SK-N-SH (cell line): ENCODE results near the gene EMP2. TPM values are rescaled to one million over a fixed set of nuclear protein-coding genes. Genes with fewer than 3 reads are reported as not detected.

Experiments
- CTCF ChIA-PET: fragments of 300-600, 350-600 bp; formaldehyde crosslinking; extraction: SDS; loops from one replicate; lab custom pipeline; 2021; lab: Yijun Ruan, JAX
- POLR2A ChIA-PET: fragments of 350-600 bp; sonication (Branson Sonifier 250); formaldehyde crosslinking; extraction: SDS; loops from one replicate; lab custom pipeline; 2020; ENCODE audit warnings: antibody characterized with exemption, inconsistent platforms; lab: Yijun Ruan, JAX
- DNase-seq: peaks from one replicate; pipeline ENCODE4 v3.0.0; 2012
- H2AFZ ChIP-seq: fragments of 200-600 bp; sonication (generic); 2 replicates; pipeline ENCODE4 v1.8.1; 2016; ENCODE audit warnings: antibody characterized with exemption, mild to moderate bottlenecking, low read depth
- H3F3A ChIP-seq: fragments of 200-600 bp; sonication (generic); replicated peaks from 2 replicates; pipeline ENCODE3; 2016; ENCODE audit warnings: antibody characterized with exemption, mild to moderate bottlenecking; ENCODE audit not compliant: insufficient read depth
- H3K27ac ChIP-seq, 2 experiments: fragments of 200-500 bp in 1 of 2; fragments of 200-600 bp in 1 of 2; sonication (Bioruptor generic) in 1 of 2; sonication (generic), shearing (Covaris generic) in 1 of 2; 2 replicates each; pipeline versions ENCODE4 v1.5.1 to v1.6.1; 2014 to 2016; ENCODE audit warnings: low read depth in 2 of 2, inconsistent platforms in 1 of 2, low read length in 1 of 2, mild to moderate bottlenecking in 1 of 2, mixed read lengths in 1 of 2
- H3K27me3 ChIP-seq: fragments of 200-600 bp; sonication (generic), shearing (Covaris generic); 2 replicates; pipeline ENCODE4 v1.6.1; 2016; ENCODE audit warnings: mixed run types; ENCODE audit not compliant: insufficient read depth
- H3K36me3 ChIP-seq, 2 experiments: fragments of 200-500 bp in 1 of 2; fragments of 200-600 bp in 1 of 2; sonication (Bioruptor generic) in 1 of 2; sonication (generic) in 1 of 2; replicated peaks in 1 of 2; 2 replicates each; pipeline versions ENCODE3 to v1.5.1; 2014 to 2016; ENCODE audit warnings: low read length in 1 of 2, mild to moderate bottlenecking in 1 of 2; ENCODE audit not compliant: insufficient read depth in 2 of 2, control insufficient read depth in 1 of 2
- H3K4me1 ChIP-seq, 2 experiments: fragments of 200-500 bp in 1 of 2; fragments of 200-600 bp in 1 of 2; sonication (Bioruptor generic) in 1 of 2; sonication (generic), shearing (Covaris generic) in 1 of 2; 2 replicates each; pipeline versions ENCODE4 v1.5.1 to v1.6.1; 2014 to 2016; ENCODE audit warnings: low read depth in 1 of 2, low read length in 1 of 2, mixed run types in 1 of 2; ENCODE audit not compliant: insufficient read depth in 2 of 2, control insufficient read depth in 1 of 2
- H3K4me2 ChIP-seq: fragments of 200-600 bp; sonication (generic), shearing (Covaris generic); 2 replicates; pipeline ENCODE4 v1.6.1; 2017; ENCODE audit warnings: mixed run types
- H3K4me3 ChIP-seq, 2 experiments: fragments of 200-500 bp in 1 of 2; fragments of 200-600 bp in 1 of 2; sonication (Bioruptor generic) in 1 of 2; sonication (generic), shearing (Covaris generic) in 1 of 2; 2 replicates each; pipeline versions ENCODE4 v1.5.1 to v1.8.1; 2014 to 2016; ENCODE audit warnings: low read depth in 2 of 2, inconsistent platforms in 1 of 2, low read length in 1 of 2, mild to moderate bottlenecking in 1 of 2, mixed read lengths in 1 of 2, moderate library complexity in 1 of 2
- H3K79me2 ChIP-seq: fragments of 200-600 bp; sonication (generic); 2 replicates; pipeline ENCODE4 v1.8.1; 2017; ENCODE audit warnings: mild to moderate bottlenecking; ENCODE audit not compliant: insufficient read depth
- H3K9ac ChIP-seq: fragments of 200-600 bp; sonication (generic); 2 replicates; pipeline ENCODE4 v1.6.1; 2017; ENCODE audit warnings: mixed run types
- H3K9me2 ChIP-seq: fragments of 200-600 bp; sonication (generic); 2 replicates; pipeline ENCODE4 v1.6.1; 2017; ENCODE audit warnings: mixed run types
- H3K9me3 ChIP-seq: fragments of 200-600 bp; sonication (generic); 2 replicates; pipeline ENCODE4 v1.6.1; 2017; ENCODE audit warnings: mixed run types, mild to moderate bottlenecking, moderate library complexity
- H4K20me1 ChIP-seq: fragments of 200-600 bp; sonication (generic); 2 replicates; pipeline ENCODE4 v1.6.1; 2017; ENCODE audit warnings: mild to moderate bottlenecking, mixed run types; ENCODE audit not compliant: insufficient read depth
- EP300 ChIP-seq, 2 experiments: IDR thresholded peaks; 2 replicates each; pipeline versions ENCODE4 v1.4.0 to v1.6.1; 2012; ENCODE audit warnings: borderline replicate concordance in 1 of 2, low read depth in 1 of 2, low read length in 1 of 2
- EZH2phosphoT487 ChIP-seq: fragments of 200-600 bp; sonication (generic); IDR thresholded peaks from 2 replicates; pipeline ENCODE4 v1.6.1; 2017; ENCODE audit warnings: low read depth, mixed run types, mild to moderate bottlenecking, antibody characterized with exemption, moderate library complexity, borderline replicate concordance
- FOXJ3 ChIP-seq: sonication (generic); formaldehyde crosslinking; IDR thresholded peaks from 2 replicates; pipeline ENCODE4 v1.5.1; 2020; ENCODE audit warnings: mild to moderate bottlenecking, missing genetic modification reagents
- MAX ChIP-seq: IDR thresholded peaks from 2 replicates; pipeline ENCODE4 v1.4.0; 2012; ENCODE audit warnings: low read depth
- MEF2A ChIP-seq: IDR thresholded peaks from 2 replicates; pipeline ENCODE4 v1.4.0; 2012; ENCODE audit warnings: low read depth, borderline replicate concordance
- NFIC ChIP-seq: IDR thresholded peaks from 2 replicates; pipeline ENCODE4 v1.4.0; 2012; ENCODE audit warnings: borderline replicate concordance
- NRF1 ChIP-seq: IDR thresholded peaks from 2 replicates; pipeline ENCODE4 v1.6.1; 2012; ENCODE audit warnings: low read depth, mild to moderate bottlenecking, low read length
- POLR2AphosphoS5 ChIP-seq: IDR thresholded peaks from 2 replicates; pipeline ENCODE4 v1.6.1; 2012; ENCODE audit warnings: low read depth, low read length
- RAD21 ChIP-seq: IDR thresholded peaks from 2 replicates; pipeline ENCODE4 v1.6.1; 2012; ENCODE audit warnings: mild to moderate bottlenecking, low read length
- RCOR1 ChIP-seq: fragments of 150-350 bp; IDR thresholded peaks from 2 replicates; pipeline ENCODE4 v1.6.1; 2017; ENCODE audit warnings: antibody characterized with exemption, low read length
- RXRA ChIP-seq: IDR thresholded peaks from 2 replicates; pipeline ENCODE4 v1.4.0; 2012; ENCODE audit warnings: low read depth, mild to moderate bottlenecking, borderline replicate concordance
- SIN3A ChIP-seq: IDR thresholded peaks from 2 replicates; pipeline ENCODE4 v1.6.1; 2012; ENCODE audit warnings: low read depth, mild to moderate bottlenecking, low read length, moderate library complexity, borderline replicate concordance
- WGBS: methylation state at CpG from one replicate; pipeline ENCODE4 v1.1.6; 2017; ENCODE audit warnings: low lambda C conversion rate; 5-methylcytosine and 5-hydroxymethylcytosine counted together
- polyA plus RNA-seq, 3 experiments: library from polyadenylated mRNA; depleted of rRNA; stranded (reverse); fragments of >200 nt; gene quantifications; 2 replicates each; pipeline ENCODE4 v1.2.3, GENCODE V29; 2012
- TF ChIP-seq, protein P1 (sequence below): IDR thresholded peaks from 2 replicates; pipeline ENCODE4; 2012
- TF ChIP-seq, protein P2 (sequence below): IDR thresholded peaks from 2 replicates; pipeline ENCODE4 v1.4.0; 2012; ENCODE audit warnings: low read depth, borderline replicate concordance

Gene EMP2
- polyA plus RNA-seq, 1 of the 3 experiments (the other 2 are of a cell fraction): 4.3 TPM

GRCh38 chr16:10617662-10618420, 37.4 kb upstream of the EMP2 start:
- Histone ChIP-seq H3F3A (no peaks in the 10 kb centered on the region), H2AFZ (no peak overlapping the region), H3K9me3 (no peaks in the 10 kb centered on the region), H3K27me3 (no peaks in the 10 kb centered on the region), H3K9me2 (no peaks in the 10 kb centered on the region), H3K27ac (peak overlapping the region in 1 of 2 experiments; percentile 75; a peak in 2 of 4 replicates), H3K4me3 (no peak overlapping the region), H3K4me2 (0 out of 2 replicates have a peak overlapping the region, but pooled peaks have one; percentile 24), H3K79me2 (no peaks in the 10 kb centered on the region), H3K36me3 (no peaks in the 10 kb centered on the region), H3K4me1 (peaks cover 8 to 39% of the 10 kb centered on the region in 2 experiments; a peak in 2 of 4 replicates), H4K20me1 (no peaks in the 10 kb centered on the region), H3K9ac (no peak overlapping the region)
- WGBS: 74% methylated on average over 10 of the region's 12 CpGs
- POLR2A ChIA-PET: interaction anchor here (1.7 kb wide), 1 partner anchor 38 kb away, joined by 5 read pairs; the partner anchor contains the start of gene EMP2
- DNase-seq: no peak
- CTCF ChIA-PET: interaction anchor here (0.9 to 1.8 kb wide), 8 partner anchors 9 to 103 kb away, joined by 3 to 6 read pairs (median 4); partner anchors contain the start of gene EMP2
- TF ChIP-seq RAD21 (no peak), POLR2AphosphoS5 (no peak), NRF1 (no peak), NFIC (no peak), MEF2A (no peak), EZH2phosphoT487 (no peak), EP300 (IDR thresholded peaks at IDR 0.05; ENCODE audit: borderline replicate concordance in 1 of 2, low read depth in 1 of 2, low read length in 1 of 2) (no peak), SIN3A (no peak), MAX (no peak), RCOR1 (no peak), RXRA (no peak), FOXJ3 (CRISPR knock-in tag) (no peak)
- TF ChIP-seq, protein P1, sequence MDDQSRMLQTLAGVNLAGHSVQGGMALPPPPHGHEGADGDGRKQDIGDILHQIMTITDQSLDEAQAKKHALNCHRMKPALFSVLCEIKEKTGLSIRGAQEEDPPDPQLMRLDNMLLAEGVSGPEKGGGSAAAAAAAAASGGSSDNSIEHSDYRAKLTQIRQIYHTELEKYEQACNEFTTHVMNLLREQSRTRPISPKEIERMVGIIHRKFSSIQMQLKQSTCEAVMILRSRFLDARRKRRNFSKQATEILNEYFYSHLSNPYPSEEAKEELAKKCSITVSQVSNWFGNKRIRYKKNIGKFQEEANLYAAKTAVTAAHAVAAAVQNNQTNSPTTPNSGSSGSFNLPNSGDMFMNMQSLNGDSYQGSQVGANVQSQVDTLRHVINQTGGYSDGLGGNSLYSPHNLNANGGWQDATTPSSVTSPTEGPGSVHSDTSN: no peak
- TF ChIP-seq, protein P2, sequence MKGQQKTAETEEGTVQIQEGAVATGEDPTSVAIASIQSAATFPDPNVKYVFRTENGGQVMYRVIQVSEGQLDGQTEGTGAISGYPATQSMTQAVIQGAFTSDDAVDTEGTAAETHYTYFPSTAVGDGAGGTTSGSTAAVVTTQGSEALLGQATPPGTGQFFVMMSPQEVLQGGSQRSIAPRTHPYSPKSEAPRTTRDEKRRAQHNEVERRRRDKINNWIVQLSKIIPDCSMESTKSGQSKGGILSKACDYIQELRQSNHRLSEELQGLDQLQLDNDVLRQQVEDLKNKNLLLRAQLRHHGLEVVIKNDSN: no peak
